ENCODE measurements around the gene P4HA1.
"Not testable (repeated sequence)": the region's sequence is repeated elsewhere in the genome, so short reads cannot be mapped to it uniquely, and the experiment has no call there.

Gene P4HA1

GRCh38 chr10:73096449-73097304, at the start of gene P4HA1:
TSS of gene P4HA1 (minus strand) at chr10:73096866. CDS start at chr10:73074883, 21,983 bp downstream.
- peak; percentile 99 for DNase-seq (ENCODE audit: low read depth)

- DNase-seq (ENCODE audit: low read depth): no peak
Measured at GRCh38 chr10:73141603-73142002, 44.9 kb upstream of the P4HA1 start.

- no peak for DNase-seq (ENCODE audit: low read depth)
Measured at GRCh38 chr10:73139251-73139650, 42.6 kb upstream of the P4HA1 start.

GRCh38 chr10:73136627-73137026, 40.0 kb upstream of the P4HA1 start:
- DNase-seq (ENCODE audit: low read depth): no peak

GRCh38 chr10:73134727-73135126, 38.1 kb upstream of the P4HA1 start:
- DNase-seq (ENCODE audit: low read depth): no peak

- no peak for DNase-seq (ENCODE audit: low read depth)
Measured at GRCh38 chr10:73131913-73132686, 35.4 kb upstream of the P4HA1 start.

GRCh38 chr10:73131301-73131700, 34.6 kb upstream of the P4HA1 start:
- no peak for DNase-seq (ENCODE audit: low read depth)

- no peak for DNase-seq (ENCODE audit: low read depth)
Measured at GRCh38 chr10:73126343-73126742, 29.7 kb upstream of the P4HA1 start.

- DNase-seq (ENCODE audit: low read depth): no peak
Measured at GRCh38 chr10:73119952-73120351, 23.3 kb upstream of the P4HA1 start.

GRCh38 chr10:73119457-73119856, 22.8 kb upstream of the P4HA1 start:
- no peak for DNase-seq (ENCODE audit: low read depth)

GRCh38 chr10:73117976-73118743, 21.5 kb upstream of the P4HA1 start:
- DNase-seq (ENCODE audit: low read depth): no peak

- no peak for DNase-seq (ENCODE audit: low read depth)
Measured at GRCh38 chr10:73116017-73116416, 19.4 kb upstream of the P4HA1 start.

- no peak for DNase-seq (ENCODE audit: low read depth)
Measured at GRCh38 chr10:73113551-73113950, 16.9 kb upstream of the P4HA1 start.

GRCh38 chr10:73112032-73112431, 15.4 kb upstream of the P4HA1 start:
- DNase-seq (ENCODE audit: low read depth): not testable (repeated sequence)

GRCh38 chr10:73110345-73110849, 13.7 kb upstream of the P4HA1 start, which contains the start of gene NUDT13:
TSS of gene NUDT13 (plus strand) at chr10:73110455. CDS start at chr10:73114366, 3,911 bp downstream.
- DNase-seq (ENCODE audit: low read depth): peak; percentile 3

GRCh38 chr10:73109248-73109652, 12.6 kb upstream of the P4HA1 start:
- not testable (repeated sequence) for DNase-seq (ENCODE audit: low read depth)

GRCh38 chr10:73106301-73106700, 9.6 kb upstream of the P4HA1 start:
- no peak for DNase-seq (ENCODE audit: low read depth)

- no peak for DNase-seq (ENCODE audit: low read depth)
Measured at GRCh38 chr10:73099141-73099540, 2.5 kb upstream of the P4HA1 start.

GRCh38 chr10:73097305-73097670, 622 bp upstream of the P4HA1 start:
- no peak for DNase-seq (ENCODE audit: low read depth)

- DNase-seq (ENCODE audit: low read depth): peak; percentile 63
Measured at GRCh38 chr10:73096041-73096448, 621 bp downstream of the P4HA1 start.

- DNase-seq (ENCODE audit: low read depth): peak; percentile 3
Measured at GRCh38 chr10:73095481-73096021, 1.1 kb downstream of the P4HA1 start.

- DNase-seq (ENCODE audit: low read depth): no peak
Measured at GRCh38 chr10:73094986-73095480, 1.6 kb downstream of the P4HA1 start.
